ENCODE results near the gene DUSP10.

Gene DUSP10

GRCh38 chr1:221672965-221673364, 68.9 kb downstream of the DUSP10 start:
- H3K4me3 ChIP-seq (ENCODE audit: low read length): no peak overlapping the region
- DNase-seq (ENCODE audit: low read depth): no peak
- TF ChIP-seq CTCF (conservative IDR thresholded peaks at IDR 0.05; ENCODE audit: low read length): no peak

- no peak for TF ChIP-seq CTCF (conservative IDR thresholded peaks at IDR 0.05; ENCODE audit: low read length)
- DNase-seq (ENCODE audit: low read depth): no peak
- H3K4me3 ChIP-seq (ENCODE audit: low read length): no peak overlapping the region
These were observed 69.6 kb downstream of the DUSP10 start for GRCh38 chr1:221672239-221672645.

- peak; percentile 80 for DNase-seq (ENCODE audit: low read depth)
- no peak for TF ChIP-seq CTCF (conservative IDR thresholded peaks at IDR 0.05; ENCODE audit: low read length)
- no peak overlapping the region for H3K4me3 ChIP-seq (ENCODE audit: low read length)
These were observed 71.8 kb downstream of the DUSP10 start for GRCh38 chr1:221670081-221670480.

GRCh38 chr1:221669441-221669840, 72.4 kb downstream of the DUSP10 start:
- H3K4me3 ChIP-seq (ENCODE audit: low read length): no peak overlapping the region
- no peak for TF ChIP-seq CTCF (conservative IDR thresholded peaks at IDR 0.05; ENCODE audit: low read length)
- no peak for DNase-seq (ENCODE audit: low read depth)

- TF ChIP-seq CTCF (conservative IDR thresholded peaks at IDR 0.05; ENCODE audit: low read length): no peak
- peak; percentile 59 for DNase-seq (ENCODE audit: low read depth)
- no peak overlapping the region for H3K4me3 ChIP-seq (ENCODE audit: low read length)
These were observed 74.4 kb downstream of the DUSP10 start for GRCh38 chr1:221667504-221667903.

GRCh38 chr1:221664253-221664652, 77.6 kb downstream of the DUSP10 start:
- H3K4me3 ChIP-seq (ENCODE audit: low read length): no peak overlapping the region
- DNase-seq (ENCODE audit: low read depth): no peak
- no peak for TF ChIP-seq CTCF (conservative IDR thresholded peaks at IDR 0.05; ENCODE audit: low read length)

GRCh38 chr1:221663321-221663720, 78.6 kb downstream of the DUSP10 start:
- no peak for TF ChIP-seq CTCF (conservative IDR thresholded peaks at IDR 0.05; ENCODE audit: low read length)
- DNase-seq (ENCODE audit: low read depth): peak; percentile 48

More at GRCh38 chr1:221663321-221663720, 78.6 kb downstream of the DUSP10 start:
- H3K4me3 ChIP-seq (ENCODE audit: low read length): no peak overlapping the region
